Measurements from ENCODE around the gene LRRC38. TPM values are rescaled to one million over a fixed set of nuclear protein-coding genes. Genes with fewer than 3 reads are reported as not detected.
"Not testable (repeated sequence)": the region's sequence is repeated elsewhere in the genome, so short reads cannot be mapped to it uniquely, and the experiment has no call there.

LRRC38 gene
- total RNA-seq: not detected

GRCh38 chr1:13513895-13514546, at the start of gene LRRC38:
Gene LRRC38, minus strand, starts transcription at chr1:13514003. Its CDS starts 410 bp downstream, at chr1:13513593.
- DNase-seq (ENCODE audit: low spot score in 2 of 2) (no peak), FAIRE-seq (no peak)

- FAIRE-seq; DNase-seq (ENCODE audit: low spot score in 2 of 2): not testable (repeated sequence)
Observed at GRCh38 chr1:13562981-13563380, 49.2 kb upstream of the LRRC38 start.

- DNase-seq (ENCODE audit: low spot score in 2 of 2) (no peak), FAIRE-seq (no peak)
Observed at GRCh38 chr1:13560541-13560940, 46.7 kb upstream of the LRRC38 start.

- DNase-seq (ENCODE audit: low spot score in 2 of 2) (no peak), FAIRE-seq (no peak)
Observed at GRCh38 chr1:13556224-13556764, 42.5 kb upstream of the LRRC38 start.

GRCh38 chr1:13554798-13555197, 41.0 kb upstream of the LRRC38 start:
- DNase-seq (ENCODE audit: low spot score in 2 of 2): no peak
- FAIRE-seq: no peak

- no peak for FAIRE-seq
- DNase-seq (ENCODE audit: low spot score in 2 of 2): no peak
Observed at GRCh38 chr1:13550663-13551062, 36.9 kb upstream of the LRRC38 start.

- no peak for FAIRE-seq
- peak in 1 of 2 donors; percentile 37 for DNase-seq (ENCODE audit: low spot score in 2 of 2)
Observed at GRCh38 chr1:13549521-13549920, 35.7 kb upstream of the LRRC38 start.

- no peak for DNase-seq (ENCODE audit: low spot score in 2 of 2)
- no peak for FAIRE-seq
Observed at GRCh38 chr1:13549021-13549420, 35.2 kb upstream of the LRRC38 start.

- no peak for DNase-seq (ENCODE audit: low spot score in 2 of 2)
- FAIRE-seq: no peak
Observed at GRCh38 chr1:13548281-13548680, 34.5 kb upstream of the LRRC38 start.

GRCh38 chr1:13546791-13547190, 33.0 kb upstream of the LRRC38 start:
- DNase-seq (ENCODE audit: low spot score in 2 of 2): no peak
- no peak for FAIRE-seq

GRCh38 chr1:13544221-13544556, 30.4 kb upstream of the LRRC38 start:
- no peak for FAIRE-seq

GRCh38 chr1:13543451-13544220, 29.8 kb upstream of the LRRC38 start:
- DNase-seq (ENCODE audit: low spot score in 2 of 2): peak; percentile 46 to 66
- no peak for FAIRE-seq

More at GRCh38 chr1:13544221-13544556, 30.4 kb upstream of the LRRC38 start:
- DNase-seq (ENCODE audit: low spot score in 2 of 2): no peak

- DNase-seq (ENCODE audit: low spot score in 2 of 2): no peak
- FAIRE-seq: no peak
Observed at GRCh38 chr1:13541435-13542215, 27.8 kb upstream of the LRRC38 start.

GRCh38 chr1:13540866-13541265, 27.1 kb upstream of the LRRC38 start:
- DNase-seq (ENCODE audit: low spot score in 2 of 2) (no peak), FAIRE-seq (no peak)

- FAIRE-seq: no peak
- DNase-seq (ENCODE audit: low spot score in 2 of 2): no peak
Observed at GRCh38 chr1:13539683-13540082, 25.9 kb upstream of the LRRC38 start.

GRCh38 chr1:13538832-13539231, 25.0 kb upstream of the LRRC38 start:
- no peak for DNase-seq (ENCODE audit: low spot score in 2 of 2)
- FAIRE-seq: no peak

GRCh38 chr1:13536571-13536970, 22.8 kb upstream of the LRRC38 start:
- FAIRE-seq: no peak
- DNase-seq (ENCODE audit: low spot score in 2 of 2): no peak

- no peak for DNase-seq (ENCODE audit: low spot score in 2 of 2)
- FAIRE-seq: no peak
Observed at GRCh38 chr1:13535227-13535626, 21.4 kb upstream of the LRRC38 start.

- no peak for DNase-seq (ENCODE audit: low spot score in 2 of 2)
- no peak for FAIRE-seq
Observed at GRCh38 chr1:13528320-13528719, 14.5 kb upstream of the LRRC38 start.

- no peak for DNase-seq (ENCODE audit: low spot score in 2 of 2)
- no peak for FAIRE-seq
Observed at GRCh38 chr1:13523780-13524477, 10.1 kb upstream of the LRRC38 start.
